A673 (cell line): ENCODE measurements around the gene CATSPERE.

Experiments
- EZH2 ChIP-seq: fragments of 200-600 bp; sonication (generic); IDR thresholded peaks from 2 replicates; pipeline ENCODE4 v1.6.1; 2017; ENCODE audit warnings: borderline replicate concordance, low read depth, mild to moderate bottlenecking, mixed read lengths, antibody characterized with exemption, low read length; ENCODE audit not compliant: poor library complexity, severe bottlenecking
- TF ChIP-seq, protein P1 (sequence below): fragments of 300-800, 200-600 bp; sonication (generic); conservative IDR thresholded peaks from 2 replicates; pipeline ENCODE4 v1.5.1; 2017; ENCODE audit warnings: low read depth, mild to moderate bottlenecking, antibody characterized with exemption, low read length, moderate library complexity, mixed read lengths

GRCh38 chr1:244639561-244639960 lies 178.5 kb downstream of the CATSPERE start:
- TF ChIP-seq, protein P1, sequence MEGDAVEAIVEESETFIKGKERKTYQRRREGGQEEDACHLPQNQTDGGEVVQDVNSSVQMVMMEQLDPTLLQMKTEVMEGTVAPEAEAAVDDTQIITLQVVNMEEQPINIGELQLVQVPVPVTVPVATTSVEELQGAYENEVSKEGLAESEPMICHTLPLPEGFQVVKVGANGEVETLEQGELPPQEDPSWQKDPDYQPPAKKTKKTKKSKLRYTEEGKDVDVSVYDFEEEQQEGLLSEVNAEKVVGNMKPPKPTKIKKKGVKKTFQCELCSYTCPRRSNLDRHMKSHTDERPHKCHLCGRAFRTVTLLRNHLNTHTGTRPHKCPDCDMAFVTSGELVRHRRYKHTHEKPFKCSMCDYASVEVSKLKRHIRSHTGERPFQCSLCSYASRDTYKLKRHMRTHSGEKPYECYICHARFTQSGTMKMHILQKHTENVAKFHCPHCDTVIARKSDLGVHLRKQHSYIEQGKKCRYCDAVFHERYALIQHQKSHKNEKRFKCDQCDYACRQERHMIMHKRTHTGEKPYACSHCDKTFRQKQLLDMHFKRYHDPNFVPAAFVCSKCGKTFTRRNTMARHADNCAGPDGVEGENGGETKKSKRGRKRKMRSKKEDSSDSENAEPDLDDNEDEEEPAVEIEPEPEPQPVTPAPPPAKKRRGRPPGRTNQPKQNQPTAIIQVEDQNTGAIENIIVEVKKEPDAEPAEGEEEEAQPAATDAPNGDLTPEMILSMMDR: no peak
- TF ChIP-seq EZH2: no peak
